OCI-LY7 (cell line): ENCODE data around the gene HOXA4. TPM values are rescaled to one million over a fixed set of nuclear protein-coding genes. Genes with fewer than 3 reads are reported as not detected.

ENCODE experiments used
- BruUV-seq: library from RNA; stranded (reverse); fragments of 400-500 nt; replicated peaks from 2 replicates; lab custom pipeline; 2021; lab: Mats Ljungman, UMichigan
- CTCF ChIA-PET: fragments of 300-600 bp; sonication (Branson Sonifier 250); formaldehyde crosslinking; loops from one replicate; lab custom pipeline; 2022; ENCODE audit warnings: antibody characterized with exemption; ENCODE audit not compliant: unreplicated experiment; lab: Charles Lee
- POLR2A ChIA-PET: fragments of 300-600 bp; sonication (Branson Sonifier 250); formaldehyde crosslinking; loops from one replicate; lab custom pipeline; 2022; ENCODE audit warnings: antibody characterized with exemption; lab: Charles Lee
- DNase-seq: peaks from one replicate; pipeline ENCODE4 v3.0.0-alpha.2; 2015; ENCODE audit warnings: low spot score
- H2AFZ ChIP-seq: fragments of 200-600 bp; sonication (generic), shearing (Covaris generic); 2 replicates; pipeline ENCODE4 v1.6.1; 2014; ENCODE audit warnings: mild to moderate bottlenecking, antibody characterized with exemption, low read length, moderate library complexity
- H3K27ac ChIP-seq: fragments of 200-600 bp; sonication (generic); 2 replicates; pipeline ENCODE4 v1.5.1; 2014; ENCODE audit warnings: mixed run types, low read depth, mild to moderate bottlenecking, moderate library complexity, low read length, inconsistent platforms; ENCODE audit not compliant: poor library complexity, severe bottlenecking
- H3K36me3 ChIP-seq: fragments of 200-600 bp; sonication (generic); 2 replicates; pipeline ENCODE4 v1.6.1; 2014; ENCODE audit warnings: mild to moderate bottlenecking, antibody characterized with exemption, low read length, moderate library complexity, mixed read lengths; ENCODE audit not compliant: insufficient read depth
- H3K4me1 ChIP-seq: fragments of 200-600 bp; sonication (generic); 2 replicates; pipeline ENCODE4 v1.5.1; 2014; ENCODE audit warnings: mild to moderate bottlenecking, low read length; ENCODE audit not compliant: insufficient read depth, poor library complexity, severe bottlenecking
- H3K4me2 ChIP-seq: fragments of 200-600 bp; sonication (generic); 2 replicates; pipeline ENCODE4 v1.6.1; 2014; ENCODE audit warnings: mild to moderate bottlenecking, low read length
- H3K4me3 ChIP-seq: fragments of 200-600 bp; sonication (generic); 2 replicates; pipeline ENCODE4 v1.5.1; 2014; ENCODE audit warnings: mild to moderate bottlenecking, low read depth, low read length; ENCODE audit not compliant: poor library complexity, severe bottlenecking
- H3K79me2 ChIP-seq: fragments of 200-600 bp; sonication (generic); 2 replicates; pipeline ENCODE4 v1.6.1; 2016; ENCODE audit warnings: low read depth, mild to moderate bottlenecking, low read length, moderate library complexity, mixed read lengths; ENCODE audit not compliant: insufficient read depth
- H3K9me2 ChIP-seq: fragments of 200-600 bp; sonication (generic); 2 replicates; pipeline ENCODE4 v1.6.1; 2016; ENCODE audit warnings: mild to moderate bottlenecking, low read length, mixed read lengths; ENCODE audit not compliant: insufficient read depth
- H3K9me3 ChIP-seq: fragments of 200-600 bp; sonication (generic); 2 replicates; pipeline ENCODE4 v1.6.1; 2014; ENCODE audit warnings: mild to moderate bottlenecking, mixed run types, low read length, mixed read lengths
- H4K20me1 ChIP-seq: fragments of 200-600 bp; sonication (generic); 2 replicates; pipeline ENCODE4 v1.6.1; 2014; ENCODE audit warnings: mild to moderate bottlenecking, antibody characterized with exemption, low read length, moderate library complexity, mixed read lengths; ENCODE audit not compliant: insufficient read depth
- EZH2phosphoT487 ChIP-seq: fragments of 200-600 bp; sonication (generic); IDR thresholded peaks from 2 replicates; pipeline ENCODE4 v1.6.1; 2018; ENCODE audit warnings: low read depth, borderline replicate concordance, mild to moderate bottlenecking, mixed run types, antibody characterized with exemption, low read length, moderate library complexity, mixed read lengths
- intact Hi-C: fragments of 100-400 bp; cut with micrococcal nuclease; formaldehyde crosslinking; loops from one replicate; pipeline ENCODE4 v1.10.0; 2022; ENCODE audit not compliant: unreplicated experiment
- total RNA-seq, 2 experiments: library from RNA; depleted of rRNA in 1 of 2; stranded (reverse); fragments of >200 nt in 1 of 2; shearing (Covaris generic) in 1 of 2; gene quantifications; 2 replicates each; pipeline ENCODE4 v1.2.3, GENCODE V29; 2014 to 2022
- TF ChIP-seq, protein P1 (sequence below): fragments of 200-600 bp; sonication (generic); conservative IDR thresholded peaks from 2 replicates; pipeline ENCODE4 v1.5.1; 2014; ENCODE audit warnings: mild to moderate bottlenecking, antibody characterized with exemption, low read length, moderate library complexity, mixed read lengths

The HOXA4 gene
- total RNA-seq, 2 experiments from 2014 or later: 2.0 TPM; not detected in 1

DNA sequence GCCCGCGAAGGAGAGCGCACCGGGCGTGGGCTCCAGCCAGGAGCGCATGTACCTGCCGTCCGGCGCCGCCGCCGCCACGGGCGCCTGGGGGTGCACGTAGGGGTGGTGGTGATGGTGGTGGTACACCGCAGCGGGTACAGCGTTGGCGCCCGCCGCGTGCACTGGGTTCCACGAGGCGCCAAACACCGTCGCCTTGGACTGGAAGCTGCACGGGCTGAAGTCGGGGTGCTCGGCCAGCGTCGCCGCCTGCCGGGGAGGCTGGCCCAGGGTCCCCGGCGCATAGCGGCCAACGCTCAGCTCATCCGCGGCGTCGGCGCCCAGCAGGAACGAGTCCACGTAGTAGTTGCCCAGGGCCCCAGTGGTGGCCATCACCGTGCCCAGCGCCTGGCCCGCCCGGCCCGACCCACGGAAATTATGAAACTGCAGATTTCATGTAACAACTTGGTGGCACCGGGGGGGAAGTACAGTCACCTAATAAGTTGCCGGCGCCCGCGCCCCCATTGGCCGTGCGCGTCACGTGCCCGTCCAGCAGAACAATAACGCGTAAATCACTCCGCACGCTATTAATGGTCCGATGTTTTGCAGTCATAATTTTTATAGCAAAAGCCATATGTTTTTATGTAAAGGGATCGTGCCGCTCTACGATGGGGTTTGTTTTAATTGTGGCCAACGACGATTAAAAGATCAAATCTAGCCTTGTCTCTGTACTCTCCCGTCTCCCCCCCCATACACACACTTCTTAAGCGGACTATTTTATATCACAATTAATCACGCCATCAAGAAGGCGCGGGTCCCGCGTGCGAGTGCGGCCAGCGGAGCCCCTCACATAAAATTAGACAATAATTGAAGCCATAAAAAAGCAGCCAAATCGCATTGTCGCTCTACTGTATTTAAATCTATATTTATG lies 34.8 kb upstream of the HOXA4 start, which contains the start of gene HOXA9:
TSS of gene HOXA9 (minus strand) at position 449 of the 907 bp plus-strand sequence. CDS start at position 369, 80 bp downstream.
- Histone ChIP-seq H3K4me3 (no peak within 1 kb of the TSS), H3K4me1 (peaks cover 4% of the 10 kb centered on the region), H3K4me2 (no peak within 1 kb of the TSS), H3K27ac (no peak within 1 kb of the TSS), H3K9me2 (no peaks in the 10 kb centered on the region), H3K9me3 (no peaks in the 10 kb centered on the region), H4K20me1 (no peaks in the 10 kb centered on the region), H3K79me2 (no peaks in the 10 kb centered on the region), H2AFZ (no peak within 1 kb of the TSS), H3K36me3 (no peaks in the 10 kb centered on the region)
- POLR2A ChIA-PET: no interaction called here
- BruUV-seq: no TSS peak
- no peak for TF ChIP-seq EZH2phosphoT487
- TF ChIP-seq, protein P1, sequence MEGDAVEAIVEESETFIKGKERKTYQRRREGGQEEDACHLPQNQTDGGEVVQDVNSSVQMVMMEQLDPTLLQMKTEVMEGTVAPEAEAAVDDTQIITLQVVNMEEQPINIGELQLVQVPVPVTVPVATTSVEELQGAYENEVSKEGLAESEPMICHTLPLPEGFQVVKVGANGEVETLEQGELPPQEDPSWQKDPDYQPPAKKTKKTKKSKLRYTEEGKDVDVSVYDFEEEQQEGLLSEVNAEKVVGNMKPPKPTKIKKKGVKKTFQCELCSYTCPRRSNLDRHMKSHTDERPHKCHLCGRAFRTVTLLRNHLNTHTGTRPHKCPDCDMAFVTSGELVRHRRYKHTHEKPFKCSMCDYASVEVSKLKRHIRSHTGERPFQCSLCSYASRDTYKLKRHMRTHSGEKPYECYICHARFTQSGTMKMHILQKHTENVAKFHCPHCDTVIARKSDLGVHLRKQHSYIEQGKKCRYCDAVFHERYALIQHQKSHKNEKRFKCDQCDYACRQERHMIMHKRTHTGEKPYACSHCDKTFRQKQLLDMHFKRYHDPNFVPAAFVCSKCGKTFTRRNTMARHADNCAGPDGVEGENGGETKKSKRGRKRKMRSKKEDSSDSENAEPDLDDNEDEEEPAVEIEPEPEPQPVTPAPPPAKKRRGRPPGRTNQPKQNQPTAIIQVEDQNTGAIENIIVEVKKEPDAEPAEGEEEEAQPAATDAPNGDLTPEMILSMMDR: no peak
- no peak for DNase-seq
- intact Hi-C loops: no loop called here
- CTCF ChIA-PET: no interaction called here

DNA sequence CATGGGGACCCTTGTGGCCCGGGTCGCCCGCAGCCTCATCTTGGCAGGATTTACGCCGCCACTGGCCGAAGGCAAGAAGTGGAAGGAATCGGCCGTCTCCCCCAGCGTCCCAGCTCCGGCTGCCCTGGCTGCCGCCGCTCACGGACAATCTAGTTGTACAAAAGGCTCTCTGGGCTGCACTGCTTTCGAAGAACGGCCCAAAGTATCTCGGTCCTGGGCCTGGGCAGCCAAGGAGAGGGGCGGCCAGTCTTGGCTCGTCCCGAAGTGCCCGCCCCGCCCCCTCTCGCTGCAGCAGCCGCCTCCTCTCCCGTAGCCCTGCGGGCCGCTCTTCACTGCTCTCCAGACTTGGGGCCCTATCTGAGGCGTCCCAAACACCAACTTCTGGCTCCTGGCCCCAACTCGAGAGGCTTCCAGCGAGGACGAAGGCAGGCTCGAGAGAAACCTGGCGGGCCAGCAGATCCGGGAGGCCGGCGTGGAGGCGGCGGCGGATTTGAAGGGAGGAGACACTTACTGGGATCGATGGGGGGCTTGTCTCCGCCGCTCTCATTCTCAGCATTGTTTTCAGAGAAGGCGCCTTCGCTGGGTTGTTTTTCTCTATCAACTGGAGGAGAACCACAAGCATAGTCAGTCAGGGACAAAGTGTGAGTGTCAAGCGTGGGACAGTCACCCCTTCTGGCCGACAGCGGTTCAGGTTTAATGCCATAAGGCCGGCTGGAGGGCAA lies 34.0 kb upstream of the HOXA4 start:
- H4K20me1 ChIP-seq: no peaks in the 10 kb centered on the region
- no TSS peak for BruUV-seq
- no peaks in the 10 kb centered on the region for H3K36me3 ChIP-seq
- H3K79me2 ChIP-seq: no peaks in the 10 kb centered on the region
- no peak for TF ChIP-seq EZH2phosphoT487
- TF ChIP-seq, protein P1: no peak
- H3K4me2 ChIP-seq: no peak overlapping the region
- ChIA-PET POLR2A (no interaction called here), CTCF (no interaction called here)
- H2AFZ ChIP-seq: no peak overlapping the region
- no peak overlapping the region for H3K27ac ChIP-seq
- intact Hi-C loops: loop anchor here (5.0 kb wide), 2 partner anchors 497 to 662 kb away; no protein-coding TSS in a partner anchor
- no peaks in the 10 kb centered on the region for H3K9me2 ChIP-seq
- no peak for DNase-seq
- peaks cover 6% of the 10 kb centered on the region for H3K4me1 ChIP-seq
- H3K4me3 ChIP-seq: no peak overlapping the region
- no peaks in the 10 kb centered on the region for H3K9me3 ChIP-seq
